OCI-LY3 (cell line): ENCODE results near the gene GTF2H2C_2.
"Not testable (repeated sequence)": the region's sequence is repeated elsewhere in the genome, so short reads cannot be mapped to it uniquely, and the experiment has no call there.

Experiments used
- EZH2phosphoT487 ChIP-seq: fragments of 200-600 bp; shearing (Covaris generic); IDR thresholded peaks from 2 replicates; pipeline ENCODE4 v1.6.1; 2018; ENCODE audit warnings: antibody characterized with exemption, mixed run types, low read depth
- TF ChIP-seq, protein P1 (sequence below): fragments of 200-600, 300-600 bp; sonication (generic); IDR thresholded peaks from 2 replicates; pipeline ENCODE4 v1.5.1; 2014; ENCODE audit warnings: antibody characterized with exemption, low read length, low read depth

DNA sequence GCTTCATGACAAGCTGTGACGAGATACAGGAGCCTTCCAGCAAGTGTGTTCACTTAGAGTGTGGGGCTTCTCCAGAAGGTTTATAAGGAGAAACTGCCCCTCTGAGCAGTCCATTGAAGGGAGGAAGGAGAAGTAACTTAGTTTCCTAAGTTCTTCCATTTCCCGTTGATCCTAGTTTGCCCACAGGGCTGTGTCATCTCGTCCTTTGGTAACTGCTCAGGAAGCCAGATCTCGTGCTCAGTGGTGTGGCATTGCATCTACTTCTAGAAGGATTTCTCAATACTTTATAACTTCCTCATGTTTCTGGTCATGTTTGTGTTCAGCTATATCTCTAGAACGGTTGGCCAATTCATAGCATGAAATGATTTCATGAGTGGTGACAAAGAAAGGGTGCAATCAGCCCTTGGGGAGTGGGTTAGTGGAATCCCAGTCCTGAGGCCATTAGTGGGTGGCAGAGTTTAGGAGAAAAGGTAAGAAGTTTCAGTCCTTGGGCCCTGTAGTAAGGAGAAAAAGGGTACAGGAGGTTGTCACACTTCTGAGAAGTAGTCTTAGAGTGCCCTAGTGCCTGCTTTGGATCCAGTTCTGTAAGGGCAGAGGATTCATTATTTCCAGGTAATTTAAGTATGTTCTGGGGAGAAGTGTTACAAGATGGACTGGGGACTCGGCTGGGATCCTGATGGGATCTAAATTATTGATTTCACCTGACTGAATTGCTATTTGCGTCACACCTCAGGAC lies 36.2 kb downstream of the GTF2H2C_2 start:
- not testable (repeated sequence) for TF ChIP-seq EZH2phosphoT487
- TF ChIP-seq, protein P1, sequence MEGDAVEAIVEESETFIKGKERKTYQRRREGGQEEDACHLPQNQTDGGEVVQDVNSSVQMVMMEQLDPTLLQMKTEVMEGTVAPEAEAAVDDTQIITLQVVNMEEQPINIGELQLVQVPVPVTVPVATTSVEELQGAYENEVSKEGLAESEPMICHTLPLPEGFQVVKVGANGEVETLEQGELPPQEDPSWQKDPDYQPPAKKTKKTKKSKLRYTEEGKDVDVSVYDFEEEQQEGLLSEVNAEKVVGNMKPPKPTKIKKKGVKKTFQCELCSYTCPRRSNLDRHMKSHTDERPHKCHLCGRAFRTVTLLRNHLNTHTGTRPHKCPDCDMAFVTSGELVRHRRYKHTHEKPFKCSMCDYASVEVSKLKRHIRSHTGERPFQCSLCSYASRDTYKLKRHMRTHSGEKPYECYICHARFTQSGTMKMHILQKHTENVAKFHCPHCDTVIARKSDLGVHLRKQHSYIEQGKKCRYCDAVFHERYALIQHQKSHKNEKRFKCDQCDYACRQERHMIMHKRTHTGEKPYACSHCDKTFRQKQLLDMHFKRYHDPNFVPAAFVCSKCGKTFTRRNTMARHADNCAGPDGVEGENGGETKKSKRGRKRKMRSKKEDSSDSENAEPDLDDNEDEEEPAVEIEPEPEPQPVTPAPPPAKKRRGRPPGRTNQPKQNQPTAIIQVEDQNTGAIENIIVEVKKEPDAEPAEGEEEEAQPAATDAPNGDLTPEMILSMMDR, result not testable (repeated sequence)
